AG10803 (cell line): ENCODE data around the gene C11orf87.

Experiments used
- DNase-seq: peaks from one replicate; pipeline ENCODE4 v3.0.0; 2010; ENCODE audit warnings: low read depth
- H3K4me3 ChIP-seq: 2 replicates; pipeline ENCODE4 v1.5.1; 2011; ENCODE audit warnings: mild to moderate bottlenecking, low read length, control low read depth
- TF ChIP-seq, protein P1 (sequence below): conservative IDR thresholded peaks from 2 replicates; pipeline ENCODE4 v1.5.1; 2011; ENCODE audit warnings: mild to moderate bottlenecking, low read length, control low read depth, inconsistent platforms

Gene C11orf87

GRCh38 chr11:109435121-109435742 lies 13.2 kb downstream of the C11orf87 start:
- TF ChIP-seq, protein P1, sequence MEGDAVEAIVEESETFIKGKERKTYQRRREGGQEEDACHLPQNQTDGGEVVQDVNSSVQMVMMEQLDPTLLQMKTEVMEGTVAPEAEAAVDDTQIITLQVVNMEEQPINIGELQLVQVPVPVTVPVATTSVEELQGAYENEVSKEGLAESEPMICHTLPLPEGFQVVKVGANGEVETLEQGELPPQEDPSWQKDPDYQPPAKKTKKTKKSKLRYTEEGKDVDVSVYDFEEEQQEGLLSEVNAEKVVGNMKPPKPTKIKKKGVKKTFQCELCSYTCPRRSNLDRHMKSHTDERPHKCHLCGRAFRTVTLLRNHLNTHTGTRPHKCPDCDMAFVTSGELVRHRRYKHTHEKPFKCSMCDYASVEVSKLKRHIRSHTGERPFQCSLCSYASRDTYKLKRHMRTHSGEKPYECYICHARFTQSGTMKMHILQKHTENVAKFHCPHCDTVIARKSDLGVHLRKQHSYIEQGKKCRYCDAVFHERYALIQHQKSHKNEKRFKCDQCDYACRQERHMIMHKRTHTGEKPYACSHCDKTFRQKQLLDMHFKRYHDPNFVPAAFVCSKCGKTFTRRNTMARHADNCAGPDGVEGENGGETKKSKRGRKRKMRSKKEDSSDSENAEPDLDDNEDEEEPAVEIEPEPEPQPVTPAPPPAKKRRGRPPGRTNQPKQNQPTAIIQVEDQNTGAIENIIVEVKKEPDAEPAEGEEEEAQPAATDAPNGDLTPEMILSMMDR = no peak
- peak; percentile 63 for DNase-seq

GRCh38 chr11:109439684-109440083 lies 17.7 kb downstream of the C11orf87 start:
- no peak for DNase-seq
- TF ChIP-seq, protein P1 = no peak
- H3K4me3 ChIP-seq = no peak overlapping the region

More at GRCh38 chr11:109435121-109435742, 13.2 kb downstream of the C11orf87 start:
- no peak overlapping the region for H3K4me3 ChIP-seq

GRCh38 chr11:109443052-109443451 lies 21.1 kb downstream of the C11orf87 start:
- H3K4me3 ChIP-seq = no peak overlapping the region
- DNase-seq = no peak
- TF ChIP-seq, protein P1 = no peak

DNA sequence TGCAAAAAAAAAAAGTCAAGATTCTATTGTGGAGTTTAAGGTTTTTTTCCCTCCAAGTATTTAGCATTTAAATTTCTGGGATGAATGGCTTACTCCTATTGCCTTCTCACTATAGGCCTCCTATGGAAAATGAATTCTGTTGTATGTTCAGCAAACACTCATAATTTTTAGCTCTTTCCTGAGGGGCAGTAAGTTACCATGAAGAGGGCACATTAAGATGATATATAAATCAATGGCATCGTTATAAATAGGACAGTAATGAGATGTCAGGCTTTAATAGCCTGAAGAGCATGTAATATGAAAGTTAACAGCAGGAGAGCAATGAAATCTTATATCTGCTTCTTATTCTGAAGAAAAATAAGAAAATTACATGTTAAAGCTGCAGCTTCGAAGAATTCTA lies 32.9 kb downstream of the C11orf87 start:
- DNase-seq = no peak
- H3K4me3 ChIP-seq = no peak overlapping the region
- TF ChIP-seq, protein P1 = no peak
